ENCODE measurements around the gene KLHDC7B.

The KLHDC7B gene

GRCh38 chr22:50529897-50530579, 15.7 kb upstream of the KLHDC7B start, which contains the start of gene TYMP:
TSS of gene TYMP (minus strand) at chr22:50530012. CDS start at chr22:50529709, 303 bp downstream.
- DNase-seq = peak; percentile 73

GRCh38 chr22:50530580-50530876, 15.2 kb upstream of the KLHDC7B start:
- DNase-seq = no peak

- peak; percentile 87 for DNase-seq
Measured at GRCh38 chr22:50530877-50531545, 14.7 kb upstream of the KLHDC7B start.

- peak; percentile 75 for DNase-seq
Measured at GRCh38 chr22:50531546-50531961, 14.1 kb upstream of the KLHDC7B start.

GRCh38 chr22:50531962-50532674, 13.6 kb upstream of the KLHDC7B start:
- no peak for DNase-seq

- DNase-seq = no peak
Measured at GRCh38 chr22:50532824-50533796, 12.6 kb upstream of the KLHDC7B start.

- DNase-seq = peak; percentile 52
Measured at GRCh38 chr22:50533856-50534711, 11.6 kb upstream of the KLHDC7B start.

- DNase-seq = no peak
Measured at GRCh38 chr22:50535113-50535512, 10.6 kb upstream of the KLHDC7B start.

- DNase-seq = no peak
Measured at GRCh38 chr22:50536226-50536625, 9.5 kb upstream of the KLHDC7B start.

- no peak for DNase-seq
Measured at GRCh38 chr22:50537765-50538164, 7.9 kb upstream of the KLHDC7B start.

GRCh38 chr22:50540381-50540780, 5.3 kb upstream of the KLHDC7B start:
- no peak for DNase-seq

- DNase-seq = peak; percentile 50
Measured at GRCh38 chr22:50541667-50542026, 4.1 kb upstream of the KLHDC7B start.

- peak; percentile 32 for DNase-seq
Measured at GRCh38 chr22:50542416-50542927, 3.2 kb upstream of the KLHDC7B start.

GRCh38 chr22:50544078-50544745, 1.5 kb upstream of the KLHDC7B start:
- DNase-seq = peak; percentile 87

GRCh38 chr22:50544746-50545253, 899 bp upstream of the KLHDC7B start:
- DNase-seq = peak; percentile 55

- no peak for DNase-seq
Measured at GRCh38 chr22:50546326-50547262, 895 bp downstream of the KLHDC7B start.

- no peak for DNase-seq
Measured at GRCh38 chr22:50547263-50547985, 1.7 kb downstream of the KLHDC7B start.

GRCh38 chr22:50548040-50548920, 2.6 kb downstream of the KLHDC7B start:
- peak; percentile 61 for DNase-seq

Data from CD4-positive, alpha-beta T cell treated with Interleukin-17A for 1 hour (primary cell).